Type B pancreatic cell (in vitro differentiated cells): Measurements from ENCODE around the gene MKNK2. TPM values are rescaled to one million over a fixed set of nuclear protein-coding genes. Genes with fewer than 3 reads are reported as not detected.

Experiments used
- DNase-seq: peaks from one replicate; pipeline ENCODE4 v3.0.0; 2021; ENCODE audit warnings: mixed read lengths; ENCODE audit not compliant: unreplicated experiment; ENCODE audit errors: extremely low spot score
- H3K27ac Mint-ChIP-seq: 2 replicates; pipeline ENCODE4 v1.8.0; 2021; ENCODE audit warnings: mild to moderate bottlenecking, mixed read lengths
- H3K27me3 Mint-ChIP-seq: 2 replicates; pipeline ENCODE4 v1.8.0; 2021; ENCODE audit warnings: mixed read lengths
- H3K36me3 Mint-ChIP-seq: 2 replicates; pipeline ENCODE4 v1.8.0; 2021; ENCODE audit warnings: mixed read lengths
- H3K4me1 Mint-ChIP-seq: one replicate; pipeline ENCODE4 v1.8.0; 2021; ENCODE audit warnings: mixed read lengths; ENCODE audit not compliant: unreplicated experiment
- H3K4me3 Mint-ChIP-seq: 2 replicates; pipeline ENCODE4 v1.8.0; 2021; ENCODE audit warnings: mild to moderate bottlenecking, mixed read lengths
- H3K9me3 Mint-ChIP-seq: 2 replicates; pipeline ENCODE4 v1.8.0; 2021; ENCODE audit warnings: mixed read lengths
- total RNA-seq: library from RNA; stranded (reverse); gene quantifications from 2 replicates; pipeline ENCODE4 v1.2.1, GENCODE V29; 2021; ENCODE audit warnings: low replicate concordance
- TF ChIP-seq, protein P1 (sequence below): fragments of 200-600 bp; sonication (generic); conservative IDR thresholded peaks from 2 replicates; pipeline ENCODE4 v1.5.0; 2021; ENCODE audit warnings: antibody characterized with exemption, mild to moderate bottlenecking

Gene MKNK2
- total RNA-seq, 1 donor from 2014 or later, result 118 TPM

DNA sequence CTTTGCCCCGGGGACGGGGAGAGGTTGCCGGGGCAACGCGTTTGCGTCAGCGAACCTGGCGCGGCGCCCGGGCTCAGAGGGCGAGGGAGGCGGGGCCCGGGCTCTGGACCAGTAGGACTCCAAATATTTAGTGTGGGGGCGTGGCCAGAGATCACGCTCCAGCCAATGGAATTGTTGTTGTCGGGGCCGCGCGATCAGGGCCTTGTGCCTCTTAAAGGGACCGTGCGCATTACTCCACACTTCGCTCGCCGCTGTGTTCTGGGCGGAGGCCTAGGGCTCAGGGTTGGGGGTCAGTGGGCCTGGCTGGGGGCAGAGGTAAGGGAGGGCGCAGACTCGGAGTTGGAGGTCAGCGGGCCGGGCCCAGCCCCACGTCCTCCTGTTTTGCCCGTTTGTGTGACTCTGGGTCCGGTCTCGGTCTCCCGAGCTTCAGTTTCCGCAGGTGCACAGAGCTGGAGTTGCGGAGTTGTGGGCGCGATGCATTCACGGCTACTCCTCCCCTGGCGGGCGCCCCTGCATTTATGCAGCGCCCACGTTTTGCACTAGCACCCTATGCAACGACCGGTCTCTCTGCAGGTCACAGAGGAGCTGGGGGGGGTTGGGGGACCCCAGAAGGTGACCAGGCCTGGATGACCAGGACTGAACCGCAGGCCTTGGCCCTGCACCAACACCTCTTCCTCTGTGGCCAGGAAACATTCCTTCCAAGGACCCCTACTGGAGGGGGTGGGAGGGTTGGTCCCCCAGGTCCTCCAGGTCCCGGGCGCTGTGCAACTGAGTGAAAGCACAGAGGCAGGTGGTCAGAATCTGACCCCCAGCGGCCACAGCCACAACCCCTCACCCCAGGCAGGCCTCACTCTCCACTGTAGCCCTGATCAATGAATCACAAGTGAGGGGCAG is 10.7 kb upstream of the MKNK2 start:
- peaks cover 14% of the 10 kb centered on the region for H3K4me1 Mint-ChIP-seq
- H3K27me3 Mint-ChIP-seq, result no peaks in the 10 kb centered on the region
- TF ChIP-seq, protein P1, sequence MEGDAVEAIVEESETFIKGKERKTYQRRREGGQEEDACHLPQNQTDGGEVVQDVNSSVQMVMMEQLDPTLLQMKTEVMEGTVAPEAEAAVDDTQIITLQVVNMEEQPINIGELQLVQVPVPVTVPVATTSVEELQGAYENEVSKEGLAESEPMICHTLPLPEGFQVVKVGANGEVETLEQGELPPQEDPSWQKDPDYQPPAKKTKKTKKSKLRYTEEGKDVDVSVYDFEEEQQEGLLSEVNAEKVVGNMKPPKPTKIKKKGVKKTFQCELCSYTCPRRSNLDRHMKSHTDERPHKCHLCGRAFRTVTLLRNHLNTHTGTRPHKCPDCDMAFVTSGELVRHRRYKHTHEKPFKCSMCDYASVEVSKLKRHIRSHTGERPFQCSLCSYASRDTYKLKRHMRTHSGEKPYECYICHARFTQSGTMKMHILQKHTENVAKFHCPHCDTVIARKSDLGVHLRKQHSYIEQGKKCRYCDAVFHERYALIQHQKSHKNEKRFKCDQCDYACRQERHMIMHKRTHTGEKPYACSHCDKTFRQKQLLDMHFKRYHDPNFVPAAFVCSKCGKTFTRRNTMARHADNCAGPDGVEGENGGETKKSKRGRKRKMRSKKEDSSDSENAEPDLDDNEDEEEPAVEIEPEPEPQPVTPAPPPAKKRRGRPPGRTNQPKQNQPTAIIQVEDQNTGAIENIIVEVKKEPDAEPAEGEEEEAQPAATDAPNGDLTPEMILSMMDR, result no peak
- peak overlapping the region; percentile 94 for H3K4me3 Mint-ChIP-seq
- no peaks in the 10 kb centered on the region for H3K9me3 Mint-ChIP-seq
- DNase-seq, result peak; percentile 100
- no peaks in the 10 kb centered on the region for H3K36me3 Mint-ChIP-seq
- peak overlapping the region; percentile 96 for H3K27ac Mint-ChIP-seq

GRCh38 chr19:2060884-2061494 is 9.9 kb upstream of the MKNK2 start:
- TF ChIP-seq, protein P1, result no peak
- no peaks in the 10 kb centered on the region for H3K9me3 Mint-ChIP-seq
- no peak for DNase-seq
- no peaks in the 10 kb centered on the region for H3K27me3 Mint-ChIP-seq
- H3K4me1 Mint-ChIP-seq, result peaks cover 14% of the 10 kb centered on the region
- peak overlapping the region; percentile 98 for H3K27ac Mint-ChIP-seq
- peak overlapping the region; percentile 90 for H3K4me3 Mint-ChIP-seq
- H3K36me3 Mint-ChIP-seq, result no peaks in the 10 kb centered on the region

GRCh38 chr19:2059422-2060201 is 8.6 kb upstream of the MKNK2 start:
- Mint-ChIP-seq H3K9me3 (no peaks in the 10 kb centered on the region), H3K36me3 (no peaks in the 10 kb centered on the region), H3K4me1 (peaks cover 18% of the 10 kb centered on the region), H3K27ac (peak overlapping the region; percentile 98), H3K4me3 (peak overlapping the region; percentile 90), H3K27me3 (no peaks in the 10 kb centered on the region)
- no peak for DNase-seq
- TF ChIP-seq, protein P1, result no peak

- Mint-ChIP-seq H3K27me3 (no peaks in the 10 kb centered on the region), H3K9me3 (no peaks in the 10 kb centered on the region), H3K4me3 (peak overlapping the region; percentile 62), H3K36me3 (no peaks in the 10 kb centered on the region), H3K4me1 (peaks cover 18% of the 10 kb centered on the region), H3K27ac (peak overlapping the region; percentile 70)
- TF ChIP-seq, protein P1, result no peak
- no peak for DNase-seq
Observed at GRCh38 chr19:2058570-2059421, 7.8 kb upstream of the MKNK2 start.
